ENCODE data around the gene ZNG1F. TPM values are rescaled to one million over a fixed set of nuclear protein-coding genes. Genes with fewer than 3 reads are reported as not detected.
"Not testable (repeated sequence)": the region's sequence is repeated elsewhere in the genome, so short reads cannot be mapped to it uniquely, and the experiment has no call there.

ZNG1F gene
- total RNA-seq, 1 experiment from 2014 or later = 1.7 TPM

GRCh38 chr9:41125109-41125658 lies 63.9 kb downstream of the ZNG1F start:
- not testable (repeated sequence) for H3K36me3 ChIP-seq, H3K4me3 ChIP-seq, DNase-seq, H3K27me3 ChIP-seq, H3K9me3 ChIP-seq

GRCh38 chr9:41124250-41125108 lies 64.6 kb downstream of the ZNG1F start:
- H3K36me3 ChIP-seq, H3K27me3 ChIP-seq, DNase-seq, H3K4me3 ChIP-seq, H3K9me3 ChIP-seq: not testable (repeated sequence)

GRCh38 chr9:41123812-41124211 lies 65.3 kb downstream of the ZNG1F start:
- not testable (repeated sequence) for H3K36me3 ChIP-seq, H3K27me3 ChIP-seq, DNase-seq, H3K4me3 ChIP-seq, H3K9me3 ChIP-seq

- DNase-seq, H3K9me3 ChIP-seq, H3K36me3 ChIP-seq, H3K27me3 ChIP-seq, H3K4me3 ChIP-seq: not testable (repeated sequence)
Measured at GRCh38 chr9:41123396-41123795, 65.7 kb downstream of the ZNG1F start.

GRCh38 chr9:41120696-41121095 lies 68.4 kb downstream of the ZNG1F start:
- H3K9me3 ChIP-seq, H3K4me3 ChIP-seq, DNase-seq, H3K36me3 ChIP-seq, H3K27me3 ChIP-seq: not testable (repeated sequence)

GRCh38 chr9:41119719-41120118 lies 69.4 kb downstream of the ZNG1F start:
- H3K27me3 ChIP-seq, H3K4me3 ChIP-seq, DNase-seq, H3K36me3 ChIP-seq, H3K9me3 ChIP-seq: not testable (repeated sequence)

GRCh38 chr9:41119311-41119710 lies 69.8 kb downstream of the ZNG1F start:
- H3K9me3 ChIP-seq, DNase-seq, H3K36me3 ChIP-seq, H3K4me3 ChIP-seq, H3K27me3 ChIP-seq: not testable (repeated sequence)

- not testable (repeated sequence) for H3K27me3 ChIP-seq, H3K36me3 ChIP-seq, H3K9me3 ChIP-seq, DNase-seq, H3K4me3 ChIP-seq
Measured at GRCh38 chr9:41113348-41113747, 75.8 kb downstream of the ZNG1F start.

- H3K4me3 ChIP-seq, H3K27me3 ChIP-seq, H3K9me3 ChIP-seq, H3K36me3 ChIP-seq, DNase-seq: not testable (repeated sequence)
Measured at GRCh38 chr9:41111414-41111813, 77.7 kb downstream of the ZNG1F start.

GRCh38 chr9:41110913-41111312 lies 78.2 kb downstream of the ZNG1F start:
- not testable (repeated sequence) for H3K9me3 ChIP-seq, DNase-seq, H3K27me3 ChIP-seq, H3K4me3 ChIP-seq, H3K36me3 ChIP-seq

GRCh38 chr9:41109253-41109652 lies 79.9 kb downstream of the ZNG1F start:
- not testable (repeated sequence) for DNase-seq, H3K27me3 ChIP-seq, H3K9me3 ChIP-seq, H3K36me3 ChIP-seq, H3K4me3 ChIP-seq

- not testable (repeated sequence) for H3K4me3 ChIP-seq, H3K9me3 ChIP-seq, H3K36me3 ChIP-seq, H3K27me3 ChIP-seq, DNase-seq
Measured at GRCh38 chr9:41108816-41109215, 80.3 kb downstream of the ZNG1F start.

GRCh38 chr9:41106472-41107116 lies 82.5 kb downstream of the ZNG1F start:
- not testable (repeated sequence) for DNase-seq, H3K4me3 ChIP-seq, H3K9me3 ChIP-seq, H3K27me3 ChIP-seq, H3K36me3 ChIP-seq

GRCh38 chr9:41105557-41106253 lies 83.4 kb downstream of the ZNG1F start:
- H3K36me3 ChIP-seq, H3K4me3 ChIP-seq, DNase-seq, H3K27me3 ChIP-seq, H3K9me3 ChIP-seq: not testable (repeated sequence)

- not testable (repeated sequence) for H3K4me3 ChIP-seq, H3K27me3 ChIP-seq
Measured at GRCh38 chr9:41104542-41104941, 84.6 kb downstream of the ZNG1F start.

GRCh38 chr9:41100508-41100907 lies 88.6 kb downstream of the ZNG1F start:
- not testable (repeated sequence) for H3K27me3 ChIP-seq, H3K36me3 ChIP-seq, DNase-seq, H3K9me3 ChIP-seq, H3K4me3 ChIP-seq

More at GRCh38 chr9:41104542-41104941, 84.6 kb downstream of the ZNG1F start:
- not testable (repeated sequence) for DNase-seq, H3K9me3 ChIP-seq, H3K36me3 ChIP-seq

GRCh38 chr9:41098759-41099158 lies 90.4 kb downstream of the ZNG1F start:
- not testable (repeated sequence) for H3K9me3 ChIP-seq, DNase-seq, H3K36me3 ChIP-seq, H3K27me3 ChIP-seq, H3K4me3 ChIP-seq

Measured in MG63 (cell line).